ENCODE data around the gene TCERG1L.
"Not testable (repeated sequence)": the region's sequence is repeated elsewhere in the genome, so short reads cannot be mapped to it uniquely, and the experiment has no call there.

The TCERG1L gene

GRCh38 chr10:131311661-131312477 is at the start of gene TCERG1L:
TSS of gene TCERG1L (minus strand) at chr10:131311721. CDS start at chr10:131311635, 86 bp downstream.
- no peak for DNase-seq

GRCh38 chr10:131358741-131359442 is 47.4 kb upstream of the TCERG1L start:
- no peak for DNase-seq

- DNase-seq = no peak
Observed at GRCh38 chr10:131356442-131356841, 44.9 kb upstream of the TCERG1L start.

- no peak for DNase-seq
Observed at GRCh38 chr10:131355881-131356280, 44.4 kb upstream of the TCERG1L start.

- DNase-seq = no peak
Observed at GRCh38 chr10:131355056-131355455, 43.5 kb upstream of the TCERG1L start.

- no peak for DNase-seq
Observed at GRCh38 chr10:131354380-131354779, 42.9 kb upstream of the TCERG1L start.

GRCh38 chr10:131352765-131353290 is 41.3 kb upstream of the TCERG1L start:
- no peak for DNase-seq

- no peak for DNase-seq
Observed at GRCh38 chr10:131350660-131351059, 39.1 kb upstream of the TCERG1L start.

GRCh38 chr10:131350245-131350644 is 38.7 kb upstream of the TCERG1L start:
- DNase-seq = no peak

- no peak for DNase-seq
Observed at GRCh38 chr10:131346456-131346855, 34.9 kb upstream of the TCERG1L start.

GRCh38 chr10:131345691-131346090 is 34.2 kb upstream of the TCERG1L start:
- DNase-seq = no peak

GRCh38 chr10:131344747-131345146 is 33.2 kb upstream of the TCERG1L start:
- DNase-seq = no peak

- no peak for DNase-seq
Observed at GRCh38 chr10:131337741-131338140, 26.2 kb upstream of the TCERG1L start.

GRCh38 chr10:131332821-131333220 is 21.3 kb upstream of the TCERG1L start:
- DNase-seq = no peak

- DNase-seq = no peak
Observed at GRCh38 chr10:131323880-131324279, 12.4 kb upstream of the TCERG1L start.

- DNase-seq = no peak
Observed at GRCh38 chr10:131323025-131323424, 11.5 kb upstream of the TCERG1L start.

- not testable (repeated sequence) for DNase-seq
Observed at GRCh38 chr10:131322575-131322974, 11.1 kb upstream of the TCERG1L start.

GRCh38 chr10:131320860-131321604 is 9.5 kb upstream of the TCERG1L start:
- DNase-seq = no peak

GRCh38 chr10:131318814-131319213 is 7.3 kb upstream of the TCERG1L start:
- DNase-seq = no peak

GRCh38 chr10:131318291-131318690 is 6.8 kb upstream of the TCERG1L start:
- DNase-seq = no peak

- no peak for DNase-seq
Observed at GRCh38 chr10:131316321-131317075, 5.0 kb upstream of the TCERG1L start.

- DNase-seq = no peak
Observed at GRCh38 chr10:131315344-131315743, 3.8 kb upstream of the TCERG1L start.
